Bronchial epithelial cell (primary cell): Measurements from ENCODE around the gene GPR84. TPM values are rescaled to one million over a fixed set of nuclear protein-coding genes. Genes with fewer than 3 reads are reported as not detected.

Source experiments
- DNase-seq: peaks from one replicate; pipeline ENCODE4 v3.0.0-alpha.2; 2010; ENCODE audit warnings: low read depth
- FAIRE-seq: peaks from 2 replicates; lab custom pipeline; 2011; peaks lifted over from hg19 to GRCh38; lab: Jason Lieb, UNC
- H3K27me3 ChIP-seq: 2 replicates; pipeline ENCODE4 v1.5.1; 2011; ENCODE audit warnings: low read length; ENCODE audit not compliant: control insufficient read depth, insufficient read depth
- H3K36me3 ChIP-seq: 2 replicates; pipeline ENCODE4 v1.5.1; 2011; ENCODE audit warnings: low read length; ENCODE audit not compliant: control insufficient read depth, insufficient read depth
- H3K4me3 ChIP-seq: 2 replicates; pipeline ENCODE4 v1.5.1; 2011; ENCODE audit warnings: mild to moderate bottlenecking, low read depth, low read length, control low read depth
- total RNA-seq: library from RNA; depleted of rRNA; stranded (reverse); fragments of >200 nt; gene quantifications from 2 replicates; pipeline ENCODE4 v1.2.1, GENCODE V29; 2014
- TF ChIP-seq, protein P1 (sequence below): IDR thresholded peaks from 2 replicates; pipeline ENCODE4 v1.5.1; 2011; ENCODE audit warnings: mild to moderate bottlenecking, moderate library complexity, low read length, control low read depth, inconsistent platforms; ENCODE audit not compliant: insufficient read depth, severe bottlenecking

Gene GPR84
- total RNA-seq, 1 donor from 2014 or later: not detected

GRCh38 chr12:54381136-54381535 lies 16.9 kb upstream of the GPR84 start:
- FAIRE-seq (no peak), DNase-seq (no peak)
- TF ChIP-seq, protein P1, sequence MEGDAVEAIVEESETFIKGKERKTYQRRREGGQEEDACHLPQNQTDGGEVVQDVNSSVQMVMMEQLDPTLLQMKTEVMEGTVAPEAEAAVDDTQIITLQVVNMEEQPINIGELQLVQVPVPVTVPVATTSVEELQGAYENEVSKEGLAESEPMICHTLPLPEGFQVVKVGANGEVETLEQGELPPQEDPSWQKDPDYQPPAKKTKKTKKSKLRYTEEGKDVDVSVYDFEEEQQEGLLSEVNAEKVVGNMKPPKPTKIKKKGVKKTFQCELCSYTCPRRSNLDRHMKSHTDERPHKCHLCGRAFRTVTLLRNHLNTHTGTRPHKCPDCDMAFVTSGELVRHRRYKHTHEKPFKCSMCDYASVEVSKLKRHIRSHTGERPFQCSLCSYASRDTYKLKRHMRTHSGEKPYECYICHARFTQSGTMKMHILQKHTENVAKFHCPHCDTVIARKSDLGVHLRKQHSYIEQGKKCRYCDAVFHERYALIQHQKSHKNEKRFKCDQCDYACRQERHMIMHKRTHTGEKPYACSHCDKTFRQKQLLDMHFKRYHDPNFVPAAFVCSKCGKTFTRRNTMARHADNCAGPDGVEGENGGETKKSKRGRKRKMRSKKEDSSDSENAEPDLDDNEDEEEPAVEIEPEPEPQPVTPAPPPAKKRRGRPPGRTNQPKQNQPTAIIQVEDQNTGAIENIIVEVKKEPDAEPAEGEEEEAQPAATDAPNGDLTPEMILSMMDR: no peak
- Histone ChIP-seq H3K4me3 (no peak overlapping the region), H3K27me3 (no peaks in the 10 kb centered on the region), H3K36me3 (peaks cover 28% of the 10 kb centered on the region)

GRCh38 chr12:54379398-54380201 lies 15.3 kb upstream of the GPR84 start:
- Histone ChIP-seq H3K4me3 (no peak overlapping the region), H3K27me3 (no peaks in the 10 kb centered on the region), H3K36me3 (peaks cover 38% of the 10 kb centered on the region)
- TF ChIP-seq, protein P1: peak; percentile 100
- DNase-seq (peak; percentile 49), FAIRE-seq (no peak)

GRCh38 chr12:54378796-54379397 lies 14.6 kb upstream of the GPR84 start:
- FAIRE-seq: no peak
- Histone ChIP-seq H3K27me3 (no peaks in the 10 kb centered on the region), H3K36me3 (peaks cover 42% of the 10 kb centered on the region), H3K4me3 (no peak overlapping the region)
- TF ChIP-seq, protein P1: no peak
- DNase-seq: no peak

- Histone ChIP-seq H3K27me3 (no peaks in the 10 kb centered on the region), H3K4me3 (no peak overlapping the region), H3K36me3 (peaks cover 47% of the 10 kb centered on the region)
- FAIRE-seq (no peak), DNase-seq (no peak)
- TF ChIP-seq, protein P1: no peak
Observed at GRCh38 chr12:54377797-54378515, 13.7 kb upstream of the GPR84 start.

GRCh38 chr12:54377007-54377406 lies 12.7 kb upstream of the GPR84 start:
- Histone ChIP-seq H3K36me3 (peaks cover 50% of the 10 kb centered on the region), H3K27me3 (no peaks in the 10 kb centered on the region), H3K4me3 (no peak overlapping the region)
- TF ChIP-seq, protein P1: no peak
- DNase-seq (no peak), FAIRE-seq (no peak)
